ENCODE measurements around the gene GRIN3B. TPM values are rescaled to one million over a fixed set of nuclear protein-coding genes. Genes with fewer than 3 reads are reported as not detected.

Gene GRIN3B
- total and polyA plus RNA-seq, 2 of the 4 experiments (the other 2 are of a cell fraction) = under 0.01 to 0.91 TPM

DNA sequence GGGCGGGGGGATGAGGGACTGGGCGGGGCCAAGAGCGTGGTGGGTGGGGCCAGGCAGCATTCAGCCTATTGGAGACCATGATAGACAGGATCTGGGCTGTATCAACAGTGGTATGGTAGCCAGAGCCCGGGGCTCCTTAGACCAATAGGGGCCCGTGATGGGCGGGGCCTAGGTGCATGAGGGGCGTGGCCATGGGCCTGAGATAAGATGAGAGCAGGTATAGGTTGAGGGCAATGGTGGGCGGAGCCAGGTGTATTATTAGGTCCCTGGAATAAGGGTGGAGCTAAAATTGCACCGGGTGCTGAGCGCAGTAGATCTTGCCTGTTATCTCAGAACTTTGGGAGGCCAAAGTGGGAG is 45.0 kb downstream of the GRIN3B start (continued):
- TF ChIP-seq CHD1 (IDR thresholded peaks at IDR 0.05; ENCODE audit: low read depth, low read length) = no peak
- no peak for TF ChIP-seq MXI1 (IDR thresholded peaks at IDR 0.05; ENCODE audit: borderline replicate concordance, low read depth, low read length)
- TF ChIP-seq RAD21 (IDR thresholded peaks at IDR 0.05; ENCODE audit: low read length) = no peak

DNA sequence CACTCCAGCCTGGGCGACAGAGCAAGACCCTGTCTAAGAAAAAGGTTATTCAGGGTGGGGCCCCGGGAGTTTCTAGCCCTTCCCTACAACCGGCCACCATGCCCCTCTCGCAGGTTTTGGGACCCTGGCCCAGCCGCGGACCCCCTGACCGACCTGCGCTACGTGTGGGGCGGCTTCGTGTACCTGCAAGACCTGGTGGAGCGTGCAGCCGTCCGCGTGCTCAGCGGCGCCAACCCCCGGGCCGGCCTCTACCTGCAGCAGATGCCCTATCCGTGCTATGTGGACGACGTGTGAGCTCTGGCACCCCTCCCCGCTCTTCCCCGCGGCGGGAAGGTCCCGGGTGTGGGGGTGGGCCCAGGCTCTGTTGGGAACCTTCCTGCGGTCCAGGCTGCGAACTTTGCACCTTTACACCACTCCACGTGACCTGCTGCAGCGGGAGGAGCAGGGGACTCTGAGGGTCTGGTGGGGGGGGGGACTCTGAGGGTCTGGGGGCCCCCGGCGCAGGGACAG is 46.0 kb downstream of the GRIN3B start:
- no peak overlapping the region for H4K91ac ChIP-seq (ENCODE audit: insufficient read depth, low read depth, low read length)
- ChIA-PET POLR2A (ENCODE audit: unreplicated experiment) (no interaction called here), CTCF (no interaction called here)
- no peak overlapping the region for H3K4me3 ChIP-seq (ENCODE audit: insufficient read depth, low read depth, low read length)
- H3K18ac ChIP-seq (ENCODE audit: low read depth, low read length) = no peak overlapping the region
- no peak overlapping the region for H3K4ac ChIP-seq (ENCODE audit: low read depth, low read length)
- no peak overlapping the region for H2AK5ac ChIP-seq (ENCODE audit: low read depth, low read length)
- dilution Hi-C loops (cut with HindIII; ENCODE audit: low sequenced_read_pairs, unreplicated experiment) (no loop called here), intact Hi-C loops (cut with micrococcal nuclease) (no loop called here), in situ Hi-C loops (cut with MboI; ENCODE audit: low sequenced_read_pairs) (no loop called here)
- no peak overlapping the region for H3K23ac ChIP-seq (ENCODE audit: low read depth, low read length)
- H4K5ac ChIP-seq (ENCODE audit: low read depth, low read length) = no peak overlapping the region
- no peak overlapping the region for H3K27ac ChIP-seq (ENCODE audit: insufficient read depth, low read length)
- H2BK15ac ChIP-seq (ENCODE audit: low read depth, low read length) = no peak overlapping the region
- no peaks in the 10 kb centered on the region for H3K79me1 ChIP-seq (ENCODE audit: low read depth in 1 of 2, low read length in 2 of 2)
- H3K14ac ChIP-seq (replicated peaks; ENCODE audit: low read depth, low read length) = no peak overlapping the region
- H2AFZ ChIP-seq (replicated peaks; ENCODE audit: low read length, poor library complexity) = no peak overlapping the region
- H2BK120ac ChIP-seq (ENCODE audit: low read depth, low read length) = no peak overlapping the region
- no peak overlapping the region for H3K56ac ChIP-seq (ENCODE audit: extremely low read depth, insufficient read depth, low read length)
- no peak overlapping the region for H2BK5ac ChIP-seq (ENCODE audit: low read depth, low read length, poor library complexity, severe bottlenecking)
- H4K20me1 ChIP-seq (ENCODE audit: insufficient read depth, low read length) = no peaks in the 10 kb centered on the region; the same call in 1 of the 2 replicates
- H3K9me1 ChIP-seq (ENCODE audit: insufficient read depth, low read length) = no peaks in the 10 kb centered on the region
- ATAC-seq (ENCODE audit: low read depth) = no peak
- 91% methylated on average over 20 of the region's 33 CpGs; no CpG with 5 or more reads in 1 of the 2 experiments for WGBS, 2 experiments (ENCODE audit: extremely low coverage in 2 of 2, insufficient read length in 1 of 2)
- peaks cover 2% of the 10 kb centered on the region; the same call in 1 of the 2 replicates for H3K9me3 ChIP-seq (ENCODE audit: control insufficient read depth, insufficient read depth, low read length)
- H3K4me2 ChIP-seq (ENCODE audit: low read depth, low read length) = no peak overlapping the region
- no peaks in the 10 kb centered on the region for H3K36me3 ChIP-seq (ENCODE audit: control insufficient read depth, insufficient read depth, low read length)
- no peaks in the 10 kb centered on the region for H3K27me3 ChIP-seq (ENCODE audit: control insufficient read depth, insufficient read depth, low read length)
- no peak overlapping the region for H2AK9ac ChIP-seq (replicated peaks; ENCODE audit: low read depth, low read length, poor library complexity)
- no peak overlapping the region for H3K9ac ChIP-seq (ENCODE audit: low read depth, low read length)
- no peak overlapping the region for H4K8ac ChIP-seq (ENCODE audit: low read depth in 2 of 2, low read length in 2 of 2)
- no peak for DNase-seq
- H3K4me1 ChIP-seq (ENCODE audit: control insufficient read depth, insufficient read depth, low read length) = peaks cover 2% of the 10 kb centered on the region; the same call in 1 of the 2 replicates
- no peak for TF ChIP-seq MXI1 (IDR thresholded peaks at IDR 0.05; ENCODE audit: borderline replicate concordance, low read depth, low read length)
- no peak for TF ChIP-seq CHD1 (IDR thresholded peaks at IDR 0.05; ENCODE audit: low read depth, low read length)
- TF ChIP-seq MAZ (IDR thresholded peaks at IDR 0.05; ENCODE audit: borderline replicate concordance, low read depth, low read length) = no peak
- no peak for TF ChIP-seq RAD21 (IDR thresholded peaks at IDR 0.05; ENCODE audit: low read length)
- TF ChIP-seq POLR2A (IDR thresholded peaks at IDR 0.05; ENCODE audit: low read depth, low read length) = no peak
- TF ChIP-seq BHLHE40 (IDR thresholded peaks at IDR 0.05; ENCODE audit: low read depth, low read length) = no peak
- TF ChIP-seq RFX5 (IDR thresholded peaks at IDR 0.05; ENCODE audit: low read depth, low read length) = no peak
- BruUV-seq (replicated peaks) = no TSS peak
- no peak overlapping the region for H2BK20ac ChIP-seq (ENCODE audit: low read depth, low read length)

Measured in IMR-90 (cell line).